HuH-7.5 (cell line): ENCODE data around the gene PDLIM5.
"Not testable (repeated sequence)": the region's sequence is repeated elsewhere in the genome, so short reads cannot be mapped to it uniquely, and the experiment has no call there.

Source experiments
- DNase-seq: peaks from one replicate; pipeline ENCODE4 v3.0.0; 2011; ENCODE audit warnings: low spot score

PDLIM5 gene

GRCh38 chr4:94495408-94495807 lies 43.7 kb downstream of the PDLIM5 start:
- no peak for DNase-seq

- no peak for DNase-seq
Measured at GRCh38 chr4:94497690-94498089, 45.9 kb downstream of the PDLIM5 start.

- DNase-seq = no peak
Measured at GRCh38 chr4:94498502-94498901, 46.8 kb downstream of the PDLIM5 start.

GRCh38 chr4:94500685-94501084 lies 48.9 kb downstream of the PDLIM5 start:
- no peak for DNase-seq

GRCh38 chr4:94504545-94504944 lies 52.8 kb downstream of the PDLIM5 start:
- no peak for DNase-seq

- no peak for DNase-seq
Measured at GRCh38 chr4:94506822-94507221, 55.1 kb downstream of the PDLIM5 start.

- DNase-seq = no peak
Measured at GRCh38 chr4:94507281-94507680, 55.5 kb downstream of the PDLIM5 start.

- no peak for DNase-seq
Measured at GRCh38 chr4:94507708-94508107, 56.0 kb downstream of the PDLIM5 start.

- no peak for DNase-seq
Measured at GRCh38 chr4:94508296-94508695, 56.6 kb downstream of the PDLIM5 start.

- no peak for DNase-seq
Measured at GRCh38 chr4:94508806-94509205, 57.1 kb downstream of the PDLIM5 start.

- no peak for DNase-seq
Measured at GRCh38 chr4:94511591-94511990, 59.8 kb downstream of the PDLIM5 start.

- DNase-seq = not testable (repeated sequence)
Measured at GRCh38 chr4:94513532-94513931, 61.8 kb downstream of the PDLIM5 start.

GRCh38 chr4:94515365-94515764 lies 63.6 kb downstream of the PDLIM5 start:
- DNase-seq = no peak

GRCh38 chr4:94516067-94516466 lies 64.3 kb downstream of the PDLIM5 start:
- DNase-seq = no peak

GRCh38 chr4:94516999-94517398 lies 65.3 kb downstream of the PDLIM5 start:
- DNase-seq = no peak

- DNase-seq = no peak
Measured at GRCh38 chr4:94517492-94517891, 65.8 kb downstream of the PDLIM5 start.

GRCh38 chr4:94519019-94519418 lies 67.3 kb downstream of the PDLIM5 start:
- no peak for DNase-seq

GRCh38 chr4:94519925-94520789 lies 68.4 kb downstream of the PDLIM5 start:
- no peak for DNase-seq

- DNase-seq = no peak
Measured at GRCh38 chr4:94523033-94523580, 71.4 kb downstream of the PDLIM5 start.

- no peak for DNase-seq
Measured at GRCh38 chr4:94523617-94524016, 71.9 kb downstream of the PDLIM5 start.

- DNase-seq = no peak
Measured at GRCh38 chr4:94525993-94526728, 74.4 kb downstream of the PDLIM5 start.

GRCh38 chr4:94527556-94528233 lies 76.0 kb downstream of the PDLIM5 start:
- no peak for DNase-seq
